ENCODE data around the gene DAGLA.
"Not testable (repeated sequence)": the region's sequence is repeated elsewhere in the genome, so short reads cannot be mapped to it uniquely, and the experiment has no call there.

DNA sequence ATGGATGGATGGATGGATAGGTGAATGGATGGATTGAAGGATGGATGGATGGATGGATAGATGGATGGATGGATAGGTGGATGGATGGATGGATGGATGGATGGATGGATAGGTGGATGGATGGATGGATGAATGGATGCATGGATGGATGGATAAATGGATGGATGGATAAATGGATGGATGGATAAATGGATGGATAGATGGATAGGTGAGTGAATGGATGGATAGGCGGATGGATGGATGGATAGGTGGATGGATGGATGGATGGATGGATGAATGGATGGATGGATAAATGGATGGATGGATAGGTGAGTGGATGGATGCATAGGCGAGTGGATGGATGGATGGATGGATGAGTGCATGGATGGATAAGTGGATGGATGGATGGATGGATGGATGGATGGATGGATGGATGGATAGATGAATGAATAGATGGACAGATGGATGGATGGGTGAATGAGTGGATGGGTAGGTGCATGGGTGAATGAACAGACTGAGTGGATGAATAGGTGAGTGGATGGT, 6.2 kb upstream of the DAGLA start:
- TF ChIP-seq, protein P1, sequence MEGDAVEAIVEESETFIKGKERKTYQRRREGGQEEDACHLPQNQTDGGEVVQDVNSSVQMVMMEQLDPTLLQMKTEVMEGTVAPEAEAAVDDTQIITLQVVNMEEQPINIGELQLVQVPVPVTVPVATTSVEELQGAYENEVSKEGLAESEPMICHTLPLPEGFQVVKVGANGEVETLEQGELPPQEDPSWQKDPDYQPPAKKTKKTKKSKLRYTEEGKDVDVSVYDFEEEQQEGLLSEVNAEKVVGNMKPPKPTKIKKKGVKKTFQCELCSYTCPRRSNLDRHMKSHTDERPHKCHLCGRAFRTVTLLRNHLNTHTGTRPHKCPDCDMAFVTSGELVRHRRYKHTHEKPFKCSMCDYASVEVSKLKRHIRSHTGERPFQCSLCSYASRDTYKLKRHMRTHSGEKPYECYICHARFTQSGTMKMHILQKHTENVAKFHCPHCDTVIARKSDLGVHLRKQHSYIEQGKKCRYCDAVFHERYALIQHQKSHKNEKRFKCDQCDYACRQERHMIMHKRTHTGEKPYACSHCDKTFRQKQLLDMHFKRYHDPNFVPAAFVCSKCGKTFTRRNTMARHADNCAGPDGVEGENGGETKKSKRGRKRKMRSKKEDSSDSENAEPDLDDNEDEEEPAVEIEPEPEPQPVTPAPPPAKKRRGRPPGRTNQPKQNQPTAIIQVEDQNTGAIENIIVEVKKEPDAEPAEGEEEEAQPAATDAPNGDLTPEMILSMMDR (IDR thresholded peaks at IDR 0.05; ENCODE audit: low read length) = not testable (repeated sequence)
- TF ChIP-seq EZH2 (optimal IDR thresholded peaks at IDR 0.05; ENCODE audit: low read depth, low read length); EZH2phosphoT487 (IDR thresholded peaks at IDR 0.05; ENCODE audit: low read length): not testable (repeated sequence)

Data from MM.1S (cell line).